PC-9 (cell line): ENCODE data around the gene MESP2. TPM values are rescaled to one million over a fixed set of nuclear protein-coding genes. Genes with fewer than 3 reads are reported as not detected.

ENCODE experiments used
- BruUV-seq: library from RNA; stranded (reverse); fragments of 400-500 nt; replicated peaks from 2 replicates; lab custom pipeline; 2021; lab: Mats Ljungman, UMichigan
- CTCF ChIA-PET: fragments of 300-600 bp; sonication (Branson Sonifier 250); formaldehyde crosslinking; loops from one replicate; lab custom pipeline; 2022; ENCODE audit warnings: antibody characterized with exemption; lab: Charles Lee
- POLR2A ChIA-PET: fragments of 300-600 bp; sonication (Branson Sonifier 250); formaldehyde crosslinking; loops from one replicate; lab custom pipeline; 2022; ENCODE audit warnings: antibody characterized with exemption; ENCODE audit not compliant: unreplicated experiment; lab: Charles Lee
- DNase-seq, 2 experiments: peaks; one replicate each; pipeline versions ENCODE4 v3.0.0 to v3.0.0-alpha.2; 2015 to 2022; ENCODE audit warnings: mixed read lengths in 1 of 2
- H2AFZ ChIP-seq: fragments of 200-600 bp; sonication (generic); 2 replicates; pipeline ENCODE4 v1.8.1; 2017; ENCODE audit warnings: antibody characterized with exemption
- H3F3A ChIP-seq: fragments of 200-600 bp; sonication (generic); 2 replicates; pipeline ENCODE4 v1.8.1; 2017; ENCODE audit warnings: antibody characterized with exemption, mild to moderate bottlenecking, low read depth; ENCODE audit not compliant: insufficient read depth
- H3K27ac ChIP-seq: fragments of 200-600 bp; sonication (generic); 2 replicates; pipeline ENCODE4 v1.6.1; 2016; ENCODE audit warnings: mixed run types
- H3K27me3 ChIP-seq: fragments of 200-600 bp; sonication (generic); 2 replicates; pipeline ENCODE4 v1.6.1; 2016; ENCODE audit warnings: low read depth, mixed run types; ENCODE audit not compliant: insufficient read depth
- H3K36me3 ChIP-seq: fragments of 200-600 bp; sonication (generic); 2 replicates; pipeline ENCODE4 v1.6.1; 2016; ENCODE audit warnings: low read depth, mixed run types
- H3K4me1 ChIP-seq: fragments of 200-600 bp; sonication (generic); replicated peaks from 2 replicates; pipeline ENCODE4 v1.6.1; 2016; ENCODE audit warnings: mixed run types; ENCODE audit not compliant: insufficient read depth
- H3K4me2 ChIP-seq: fragments of 200-600 bp; sonication (generic); 2 replicates; pipeline ENCODE4 v1.6.1; 2017; ENCODE audit warnings: mixed run types
- H3K4me3 ChIP-seq: fragments of 200-600 bp; sonication (generic); 2 replicates; pipeline ENCODE4 v1.6.1; 2016; ENCODE audit warnings: mixed run types
- H3K79me2 ChIP-seq: fragments of 200-600 bp; sonication (generic); 2 replicates; pipeline ENCODE4 v1.6.1; 2017; ENCODE audit warnings: low read depth, mixed run types
- H3K9me2 ChIP-seq: fragments of 200-600 bp; sonication (generic); 2 replicates; pipeline ENCODE4 v1.8.1; 2017; ENCODE audit warnings: mild to moderate bottlenecking; ENCODE audit not compliant: insufficient read depth
- H3K9me3 ChIP-seq: fragments of 200-600 bp; sonication (generic); 2 replicates; pipeline ENCODE4 v1.8.1; 2016; ENCODE audit warnings: low read depth; ENCODE audit not compliant: insufficient read depth
- H4K20me1 ChIP-seq: fragments of 200-600 bp; sonication (generic); 2 replicates; pipeline ENCODE4 v1.8.1; 2017; ENCODE audit not compliant: insufficient read depth
- CTCF ChIP-seq: fragments of 200-600 bp; sonication (generic); conservative IDR thresholded peaks from 2 replicates; pipeline ENCODE4 v1.6.1; 2017; ENCODE audit warnings: mixed run types, antibody characterized with exemption, mild to moderate bottlenecking, moderate library complexity
- EZH2 ChIP-seq: fragments of 200-600 bp; sonication (generic); IDR thresholded peaks from 2 replicates; pipeline ENCODE4 v1.8.0; 2017; ENCODE audit warnings: antibody characterized with exemption, low read depth
- intact Hi-C: fragments of 100-400 bp; cut with micrococcal nuclease; formaldehyde crosslinking; loops from one replicate; pipeline ENCODE4 v1.10.0; 2022; ENCODE audit not compliant: unreplicated experiment
- total RNA-seq: library from RNA; stranded (reverse); gene quantifications from 2 replicates; pipeline ENCODE4 v1.2.3, GENCODE V29; 2021

The MESP2 gene
- total RNA-seq, 1 experiment from 2014 or later: 1.3 TPM

DNA sequence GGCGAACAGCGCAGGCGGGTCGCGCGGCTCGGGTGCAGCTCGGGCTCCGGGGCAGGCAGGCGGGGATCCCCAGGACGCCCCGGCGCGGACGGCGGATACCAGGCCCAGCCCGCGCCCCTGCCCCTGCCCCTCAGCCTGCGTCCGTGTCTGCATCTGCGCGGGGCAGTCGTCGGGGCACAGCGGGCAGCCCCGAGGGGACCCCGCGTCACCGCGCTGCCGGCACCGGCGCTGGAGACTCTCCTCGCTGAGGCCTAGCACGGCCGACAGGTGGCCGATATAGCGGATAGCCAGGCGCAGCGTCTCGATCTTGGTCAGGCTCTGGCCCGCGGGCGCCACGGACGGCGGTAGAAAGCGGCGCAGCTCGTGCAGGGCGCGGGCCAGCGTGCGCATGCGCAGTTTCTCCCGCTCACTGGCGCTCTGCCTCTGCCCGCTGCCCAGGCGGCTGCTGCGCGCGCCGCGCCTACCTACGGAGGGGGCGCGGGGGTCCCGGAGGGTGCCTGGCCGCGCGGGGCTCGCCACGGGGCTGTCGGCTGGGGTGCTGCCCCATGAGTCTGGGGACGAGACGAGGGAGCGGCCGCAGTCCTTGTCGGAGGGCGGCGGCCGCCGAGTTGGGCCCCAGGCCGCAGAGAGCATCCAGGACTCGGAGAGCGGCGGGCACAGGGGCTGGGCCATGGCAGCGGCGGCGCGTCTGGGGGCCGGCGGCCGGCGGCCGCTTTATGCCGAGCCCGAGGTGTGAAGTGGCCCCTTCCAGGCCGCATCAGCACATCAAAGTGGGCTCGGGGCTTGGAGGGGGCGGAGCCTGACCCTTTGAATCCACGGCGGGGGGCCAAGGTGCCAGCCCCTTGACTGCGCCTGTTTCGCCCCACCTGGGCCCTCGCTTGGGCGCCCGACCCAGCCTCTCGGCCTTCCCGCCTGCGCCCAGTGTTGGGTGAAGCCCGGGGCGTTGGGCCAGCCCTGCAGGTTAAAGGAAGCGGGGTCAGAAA is 25.3 kb upstream of the MESP2 start, which contains the start of gene MESP1:
Gene MESP1, minus strand, starts transcription at position 690 of the 983 bp plus-strand sequence. Its CDS starts 18 bp downstream, at position 672.
- Histone ChIP-seq H3K4me2 (peak within 1 kb of the TSS; percentile 99), H3K79me2 (peaks cover 22% of the 10 kb centered on the region), H4K20me1 (no peaks in the 10 kb centered on the region), H3K27me3 (no peaks in the 10 kb centered on the region), H3K4me3 (peak within 1 kb of the TSS; percentile 78), H3K36me3 (no peaks in the 10 kb centered on the region), H3K4me1 (peaks cover 59% of the 10 kb centered on the region), H2AFZ (peak within 1 kb of the TSS; percentile 82), H3F3A (peaks cover 42% of the 10 kb centered on the region), H3K27ac (peak within 1 kb of the TSS; percentile 99), H3K9me2 (no peaks in the 10 kb centered on the region), H3K9me3 (no peaks in the 10 kb centered on the region)
- TF ChIP-seq EZH2: no peak
- peak; percentile 72 for TF ChIP-seq CTCF
- intact Hi-C loops: loop anchor here (2.0 to 5.0 kb wide), 2 partner anchors 61 to 352 kb away; partner anchors contain the start of genes ANPEP and IDH2
- ChIA-PET CTCF (interaction anchor here (0.6 kb wide), 1 partner anchor 64 kb away, joined by 4 read pairs; the partner anchor contains the start of gene ANPEP), POLR2A (interaction anchor here (0.7 to 0.9 kb wide), 2 partner anchors 86 to 283 kb away, joined by 4 to 5 read pairs; no protein-coding TSS in a partner anchor)
- BruUV-seq: no TSS peak
- peak; percentile 81 to 92 for DNase-seq

- DNase-seq: peak; percentile 90 to 97
- Histone ChIP-seq H3K4me2 (peak overlapping the region; percentile 99), H3F3A (peaks cover 48% of the 10 kb centered on the region), H3K4me3 (peak overlapping the region; percentile 78), H3K27ac (peak overlapping the region; percentile 99), H3K27me3 (no peaks in the 10 kb centered on the region), H3K4me1 (peaks cover 65% of the 10 kb centered on the region), H3K9me3 (no peaks in the 10 kb centered on the region), H4K20me1 (no peaks in the 10 kb centered on the region), H3K9me2 (no peaks in the 10 kb centered on the region), H3K36me3 (no peaks in the 10 kb centered on the region), H3K79me2 (peaks cover 22% of the 10 kb centered on the region), H2AFZ (no peak overlapping the region; the same call in 1 of the 2 replicates)
- intact Hi-C loops: loop anchor here (2.0 to 5.0 kb wide), 2 partner anchors 61 to 351 kb away; partner anchors contain the start of genes ANPEP and IDH2
- BruUV-seq: no TSS peak
- ChIA-PET POLR2A (interaction anchor here (0.7 kb wide), 1 partner anchor 282 kb away, joined by 4 read pairs; no protein-coding TSS in a partner anchor), CTCF (interaction anchor here (0.6 to 1.5 kb wide), 4 partner anchors 11 to 137 kb away, joined by 3 to 4 read pairs (median 4); partner anchors contain the start of gene ANPEP)
- TF ChIP-seq EZH2: no peak
- no peak for TF ChIP-seq CTCF
Measured at GRCh38 chr15:89751748-89752147, 24.4 kb upstream of the MESP2 start.

DNA sequence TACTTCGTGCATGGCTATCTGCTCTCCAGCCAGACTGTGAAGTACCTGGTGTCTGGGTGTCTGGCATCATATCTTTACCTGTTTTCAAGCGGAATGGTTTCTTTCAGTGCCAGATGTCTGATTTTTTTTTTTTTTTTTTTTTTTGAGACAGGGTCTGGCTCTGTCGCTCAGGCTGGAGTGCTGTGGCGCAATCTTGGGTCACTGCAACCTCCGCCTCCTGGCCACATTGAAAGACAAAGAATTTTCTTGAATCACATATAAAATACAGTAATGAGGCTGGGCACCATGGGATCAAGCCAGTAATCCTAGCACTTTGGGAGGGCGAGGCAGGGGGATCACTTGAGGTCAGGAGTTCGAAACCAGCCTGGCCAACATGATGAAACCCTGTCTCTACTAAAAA is 22.3 kb upstream of the MESP2 start:
- no TSS peak for BruUV-seq
- no peak for DNase-seq
- Histone ChIP-seq H3K4me2 (peak overlapping the region; percentile 65; the same call in 1 of the 2 replicates), H3K9me2 (no peaks in the 10 kb centered on the region), H4K20me1 (no peaks in the 10 kb centered on the region), H3K79me2 (peaks cover 14% of the 10 kb centered on the region), H3K36me3 (no peaks in the 10 kb centered on the region), H3K27ac (peak overlapping the region; percentile 99), H3F3A (peaks cover 52% of the 10 kb centered on the region), H3K27me3 (no peaks in the 10 kb centered on the region), H3K4me1 (peaks cover 69% of the 10 kb centered on the region), H3K4me3 (no peak overlapping the region), H3K9me3 (no peaks in the 10 kb centered on the region), H2AFZ (no peak overlapping the region)
- ChIA-PET POLR2A (no interaction called here), CTCF (interaction anchor here (0.6 to 0.7 kb wide), 2 partner anchors 123 to 333 kb away, joined by 14 to 16 read pairs; no protein-coding TSS in a partner anchor)
- TF ChIP-seq EZH2: no peak
- TF ChIP-seq CTCF: no peak
- intact Hi-C loops: loop anchor here (5.0 kb wide), 1 partner anchor 58 kb away; the partner anchor contains the start of gene ANPEP
